H7 (cell line): ENCODE results near the gene LRRC51. TPM values are rescaled to one million over a fixed set of nuclear protein-coding genes. Genes with fewer than 3 reads are reported as not detected.
"Not testable (repeated sequence)": the region's sequence is repeated elsewhere in the genome, so short reads cannot be mapped to it uniquely, and the experiment has no call there.

Experiments
- DNase-seq: peaks from one replicate; pipeline ENCODE4 v3.0.0; 2012
- H3K27me3 ChIP-seq: 2 replicates; pipeline ENCODE4 v1.6.0; 2011; ENCODE audit warnings: mild to moderate bottlenecking, low read length; ENCODE audit not compliant: control insufficient read depth, insufficient read depth
- H3K36me3 ChIP-seq: replicated peaks from 2 replicates; pipeline ENCODE4 v1.5.1; 2011; ENCODE audit warnings: low read length; ENCODE audit not compliant: control insufficient read depth, insufficient read depth
- H3K4me3 ChIP-seq: 2 replicates; pipeline ENCODE4 v1.5.1; 2011; ENCODE audit warnings: low read depth, mild to moderate bottlenecking, control low read depth, low read length, moderate library complexity; ENCODE audit not compliant: insufficient read depth
- total RNA-seq: library from RNA; depleted of rRNA; stranded (reverse); fragments of >200 nt; shearing (Covaris generic); gene quantifications from 2 replicates; pipeline ENCODE4 v1.2.3, GENCODE V29; 2014; rRNA removed

LRRC51 gene
- total RNA-seq, 1 experiment from 2014 or later: 4.2 TPM

DNA sequence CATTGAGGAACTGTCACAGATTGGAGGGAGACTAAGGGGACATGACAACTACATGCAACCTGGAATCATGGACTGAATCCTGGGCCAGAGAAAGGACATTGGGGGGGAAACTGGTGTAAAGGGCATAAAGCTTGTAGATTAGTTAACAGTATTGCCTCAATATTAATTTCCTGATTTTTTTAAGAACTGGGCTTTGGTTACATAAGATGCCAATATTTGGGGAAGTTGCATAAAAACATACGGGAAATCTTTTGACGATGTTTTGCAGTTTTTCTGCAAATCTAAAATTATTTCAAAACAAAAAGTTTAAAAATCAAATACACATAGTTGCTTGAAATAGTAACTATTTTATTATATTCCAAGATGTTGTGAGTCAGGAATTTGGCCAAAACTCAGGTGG is 52.0 kb downstream of the LRRC51 start:
- Histone ChIP-seq H3K27me3 (no peaks in the 10 kb centered on the region), H3K36me3 (no peaks in the 10 kb centered on the region), H3K4me3 (no peak overlapping the region)
- no peak for DNase-seq

DNA sequence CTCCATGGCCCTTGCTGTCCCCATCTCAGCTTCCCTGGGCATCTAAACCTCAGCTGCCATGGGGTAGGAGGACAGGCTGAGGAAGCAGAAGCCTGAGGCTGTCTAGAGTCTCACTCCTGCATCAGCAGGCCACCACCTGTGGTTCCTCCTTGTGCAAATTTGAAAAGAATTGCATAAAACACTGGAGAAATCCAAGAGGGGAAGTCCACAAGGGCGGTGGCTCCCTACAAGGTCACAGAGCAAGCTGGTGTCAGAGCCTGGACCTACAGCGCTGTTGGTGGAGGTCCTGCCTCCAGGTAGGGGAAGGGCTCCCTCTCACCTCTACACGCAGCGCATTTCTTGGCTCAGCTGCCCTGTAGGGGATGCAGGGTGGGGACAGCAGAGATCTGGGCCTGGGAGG is 54.8 kb downstream of the LRRC51 start, which contains the start of gene FOLR3:
Gene FOLR3 (plus strand): TSS at position 253 of the 400 bp plus-strand sequence. CDS start 228 bp downstream, outside the sequence.
- not testable (repeated sequence) for DNase-seq, H3K27me3 ChIP-seq, H3K36me3 ChIP-seq, H3K4me3 ChIP-seq

DNA sequence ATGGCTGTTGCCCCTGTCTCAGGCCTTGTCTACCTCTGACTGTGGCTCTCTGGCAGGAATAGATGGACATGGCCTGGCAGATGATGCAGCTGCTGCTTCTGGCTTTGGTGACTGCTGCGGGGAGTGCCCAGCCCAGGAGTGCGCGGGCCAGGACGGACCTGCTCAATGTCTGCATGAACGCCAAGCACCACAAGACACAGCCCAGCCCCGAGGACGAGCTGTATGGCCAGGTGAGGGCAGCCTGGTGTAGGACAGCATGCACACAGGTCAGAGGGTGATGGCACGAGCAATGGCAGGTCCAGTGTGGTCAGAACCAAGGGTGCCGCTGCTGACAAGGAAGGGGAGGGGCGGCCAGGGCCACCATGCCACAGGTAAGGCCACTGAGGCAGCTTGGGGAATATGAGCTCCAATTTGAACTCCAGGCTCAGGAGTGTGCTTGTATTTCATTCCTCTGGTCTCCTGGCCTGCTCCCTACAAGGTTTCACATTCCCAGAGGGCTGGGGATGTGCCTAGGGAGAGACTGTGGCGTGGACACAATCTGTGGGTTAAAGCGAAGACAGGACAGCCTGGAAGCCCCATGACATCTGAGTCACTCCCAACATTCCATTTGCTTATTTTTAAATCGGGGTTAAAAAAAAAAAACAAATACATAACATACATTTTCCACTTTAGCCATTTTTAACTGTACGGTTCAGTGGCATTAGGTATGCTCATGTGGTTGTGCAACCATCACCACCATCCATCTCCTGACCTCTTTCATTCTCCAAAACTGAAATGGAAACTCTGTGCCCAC is 55.4 kb downstream of the LRRC51 start:
- Histone ChIP-seq H3K4me3 (no peak overlapping the region), H3K27me3 (no peaks in the 10 kb centered on the region), H3K36me3 (no peaks in the 10 kb centered on the region)
- DNase-seq: no peak

DNA sequence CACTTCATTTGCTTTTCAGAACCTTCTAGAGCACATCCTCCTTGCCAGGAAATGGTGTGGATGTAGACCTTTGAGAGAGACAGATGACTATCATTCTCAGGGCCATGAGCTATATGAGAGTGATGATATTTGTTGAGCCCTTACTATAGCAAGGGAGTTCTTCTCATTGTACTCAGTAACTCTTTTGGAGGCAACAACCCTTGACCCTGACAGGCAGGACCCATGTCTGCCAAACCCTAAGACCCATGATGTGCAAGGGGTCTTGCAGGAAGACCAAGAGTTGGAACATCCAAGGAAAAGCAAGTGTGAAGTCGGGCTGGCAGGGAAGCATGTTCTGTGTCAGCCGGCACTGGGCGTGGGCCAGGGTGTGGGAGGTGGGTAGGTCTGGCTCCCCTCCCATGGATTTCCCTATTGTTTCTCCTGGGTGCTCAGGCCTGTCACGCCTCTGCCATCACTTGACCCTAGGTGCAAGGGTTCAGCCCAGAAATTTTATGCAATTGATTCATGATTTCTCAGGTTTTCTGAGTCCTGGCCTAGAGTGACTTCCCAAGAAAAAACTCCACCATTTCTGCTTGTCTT is 56.1 kb downstream of the LRRC51 start:
- no peak for DNase-seq
- no peaks in the 10 kb centered on the region for H3K27me3 ChIP-seq
- no peak overlapping the region for H3K4me3 ChIP-seq
- H3K36me3 ChIP-seq: no peaks in the 10 kb centered on the region

- no peak for DNase-seq
- no peak overlapping the region for H3K4me3 ChIP-seq
- no peaks in the 10 kb centered on the region for H3K36me3 ChIP-seq
- H3K27me3 ChIP-seq: no peaks in the 10 kb centered on the region
Observed at GRCh38 chr11:72138821-72139390, 58.3 kb downstream of the LRRC51 start.

GRCh38 chr11:72139500-72139899 is 58.9 kb downstream of the LRRC51 start:
- no peaks in the 10 kb centered on the region for H3K36me3 ChIP-seq
- DNase-seq: no peak

DNA sequence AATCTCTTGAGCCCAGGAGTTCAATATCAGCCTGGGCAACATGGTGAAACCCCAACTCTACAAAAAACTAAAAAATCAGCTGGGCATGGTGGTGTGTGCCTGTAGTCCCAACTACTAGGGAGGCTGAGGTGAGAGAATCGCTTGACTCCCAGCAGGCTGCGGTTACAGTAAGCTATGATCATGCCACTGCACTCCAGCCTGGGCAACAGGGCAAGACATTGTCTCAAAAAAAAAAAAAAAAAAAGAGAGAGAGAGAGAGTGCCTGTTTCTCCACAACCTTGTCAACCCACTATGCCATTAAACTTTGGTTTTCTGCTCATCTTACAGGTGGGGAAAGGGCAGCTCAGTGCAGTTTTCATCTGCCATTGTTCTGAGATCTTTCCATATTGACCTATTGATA is 60.0 kb downstream of the LRRC51 start:
- Histone ChIP-seq H3K27me3 (no peaks in the 10 kb centered on the region), H3K4me3 (no peak overlapping the region), H3K36me3 (no peaks in the 10 kb centered on the region)
- no peak for DNase-seq

More at GRCh38 chr11:72139500-72139899, 58.9 kb downstream of the LRRC51 start:
- Histone ChIP-seq H3K4me3 (no peak overlapping the region), H3K27me3 (no peaks in the 10 kb centered on the region)

DNA sequence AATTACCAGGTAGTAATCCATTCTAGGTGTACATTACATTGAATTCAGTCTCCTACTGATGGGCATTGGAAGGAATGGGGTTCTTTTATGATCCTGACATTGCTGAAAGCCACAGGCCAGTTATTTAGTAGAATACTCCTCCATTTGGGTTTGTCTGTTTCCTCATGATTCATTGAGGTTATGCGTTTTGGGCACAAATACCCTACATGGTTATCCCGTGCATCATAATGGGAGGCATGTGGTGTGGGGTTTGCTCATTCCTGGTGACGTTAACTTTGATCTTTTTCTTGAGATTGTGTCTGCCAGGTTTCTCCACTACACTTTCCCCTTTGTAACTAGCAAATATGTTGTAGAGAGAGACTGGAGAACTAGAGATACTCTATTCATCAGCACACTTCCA is 60.4 kb downstream of the LRRC51 start:
- Histone ChIP-seq H3K4me3 (no peak overlapping the region), H3K36me3 (no peaks in the 10 kb centered on the region), H3K27me3 (no peaks in the 10 kb centered on the region)
- no peak for DNase-seq

DNA sequence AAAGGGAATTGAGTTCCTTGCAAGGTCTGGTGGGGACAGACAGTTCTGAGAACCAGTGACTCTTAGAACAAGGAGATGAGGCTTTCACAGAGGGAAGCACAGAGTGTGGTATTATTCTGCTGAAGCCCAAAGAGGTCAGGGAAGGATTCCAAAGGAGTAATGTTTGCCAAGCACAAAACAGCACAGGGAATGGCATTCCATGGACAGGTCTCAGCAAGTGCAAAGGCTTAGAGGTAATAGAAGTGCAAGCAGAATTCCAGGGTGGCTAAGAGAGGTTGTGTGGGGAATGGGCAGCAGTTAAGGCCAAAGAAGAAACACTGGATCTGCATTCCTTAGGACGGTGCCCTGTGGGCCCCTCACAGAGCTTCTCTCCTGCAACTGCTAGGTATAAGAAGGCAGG is 61.4 kb downstream of the LRRC51 start:
- not testable (repeated sequence) for DNase-seq, H3K27me3 ChIP-seq, H3K36me3 ChIP-seq, H3K4me3 ChIP-seq

DNA sequence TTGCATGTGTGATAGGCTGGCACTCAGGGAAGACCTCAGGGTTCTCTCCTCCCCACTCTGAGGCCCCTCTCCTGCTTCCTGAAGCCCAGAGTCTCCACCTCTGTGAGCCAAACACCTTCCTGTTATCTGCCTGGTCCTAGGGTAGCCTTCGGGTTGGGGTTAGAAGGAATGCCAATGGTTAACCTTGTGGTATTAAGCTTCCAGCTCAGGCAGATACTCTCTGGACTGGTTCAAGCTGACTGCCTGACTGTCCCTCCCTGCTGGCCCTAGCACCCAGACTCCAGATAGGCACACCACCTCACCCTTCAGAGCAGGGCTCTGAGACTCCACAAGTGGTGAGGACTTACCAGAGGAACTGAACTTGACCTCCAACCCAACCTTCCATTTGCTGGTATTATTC is 61.9 kb downstream of the LRRC51 start:
- H3K27me3 ChIP-seq, H3K4me3 ChIP-seq, H3K36me3 ChIP-seq, DNase-seq: not testable (repeated sequence)

DNA sequence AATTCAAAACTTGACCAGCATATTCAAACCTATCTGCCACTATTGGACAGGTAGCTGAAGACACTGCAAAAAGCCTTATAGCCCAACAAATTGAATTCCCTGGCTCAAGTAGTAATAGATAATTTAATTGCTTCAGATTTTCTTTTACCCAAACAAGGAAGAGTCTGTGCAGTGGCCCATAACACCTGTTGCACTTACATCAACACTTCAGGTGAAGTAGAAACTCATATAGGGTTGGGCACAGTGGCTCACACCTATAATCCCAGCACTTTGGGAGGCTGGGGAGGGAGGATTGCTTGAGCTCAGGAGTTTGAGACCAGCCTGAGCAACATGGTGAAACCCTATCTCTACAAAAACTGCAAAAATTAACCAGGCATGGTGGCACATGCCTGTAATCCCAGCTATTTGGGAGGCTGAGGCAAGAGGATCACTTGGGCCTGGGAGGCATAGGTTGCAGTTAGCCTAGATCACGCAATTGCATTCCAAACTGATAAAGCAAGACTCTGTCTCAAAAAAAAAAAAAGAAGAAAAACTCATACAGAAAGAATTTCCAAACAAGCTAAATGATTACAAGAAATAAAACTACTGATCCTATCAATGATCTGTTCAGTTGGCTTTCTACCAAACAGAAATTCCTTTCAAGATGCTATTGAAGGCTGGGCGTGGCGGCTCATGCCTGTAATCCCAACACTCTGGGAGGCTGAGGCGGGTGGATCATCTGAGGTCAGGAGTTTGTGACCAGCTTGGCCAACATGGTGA is 64.3 kb downstream of the LRRC51 start:
- DNase-seq: no peak
- Histone ChIP-seq H3K4me3 (no peak overlapping the region), H3K27me3 (no peaks in the 10 kb centered on the region), H3K36me3 (no peaks in the 10 kb centered on the region)

Other genes starting within 250 kb of the LRRC51 start
- not detected in 2 replicates for gene DEFB108B, start 247.7 kb upstream of the LRRC51 start, total RNA-seq
- gene DEFB131B, start 202.4 kb upstream of the LRRC51 start, total RNA-seq: not detected in 2 replicates
- 4.2 and 7.6 TPM in 2 replicates for gene XNDC1N, start 152.3 kb upstream of the LRRC51 start, total RNA-seq
- gene RNF121, start 151.8 kb upstream of the LRRC51 start, total RNA-seq: 18.7 and 22.7 TPM in 2 replicates
- 3.1 and 4.5 TPM in 2 replicates for gene IL18BP, start 81.9 kb upstream of the LRRC51 start, total RNA-seq
- 97.5 and 125 TPM in 2 replicates for gene NUMA1, start 308 bp upstream of the LRRC51 start, total RNA-seq
- gene LAMTOR1, start 22.4 kb downstream of the LRRC51 start, total RNA-seq: 97.8 and 114 TPM in 2 replicates
- gene TOMT, start 25.1 kb downstream of the LRRC51 start, total RNA-seq: 0.14 TPM in 1 of 2 replicates, not detected in the other
- 50.0 and 62.6 TPM in 2 replicates for gene ANAPC15, start 31.8 kb downstream of the LRRC51 start, total RNA-seq
- gene FOLR3, start 54.9 kb downstream of the LRRC51 start, total RNA-seq: not detected in 2 replicates
- gene FOLR1, start 111.3 kb downstream of the LRRC51 start, total RNA-seq: 0.41 and 1.3 TPM in 2 replicates
- not detected in 2 replicates for gene FOLR2, start 135.9 kb downstream of the LRRC51 start, total RNA-seq
- 98.6 and 109 TPM in 2 replicates for gene INPPL1, start 143.9 kb downstream of the LRRC51 start, total RNA-seq
- gene PHOX2A, start 163.3 kb downstream of the LRRC51 start, total RNA-seq: 2.5 and 2.8 TPM in 2 replicates